Measurements from ENCODE around the gene ERGIC1.

- TF ChIP-seq POLR2AphosphoS5 (IDR thresholded peaks at IDR 0.05) = no peak
- no peak for TF ChIP-seq CTCF (IDR thresholded peaks at IDR 0.05; ENCODE audit: poor library complexity, severe bottlenecking)
- TF ChIP-seq TAF1 (IDR thresholded peaks at IDR 0.05; ENCODE audit: low read depth) = no peak
- no peak for TF ChIP-seq EZH2 (IDR thresholded peaks at IDR 0.05; ENCODE audit: borderline replicate concordance, insufficient read depth, low read length, poor library complexity, severe bottlenecking)
These were observed 11.1 kb downstream of the ERGIC1 start for GRCh38 chr5:172845154-172845553.
